Measurements from ENCODE around the gene MACF1. TPM values are rescaled to one million over a fixed set of nuclear protein-coding genes. Genes with fewer than 3 reads are reported as not detected.
"Not testable (repeated sequence)": the region's sequence is repeated elsewhere in the genome, so short reads cannot be mapped to it uniquely, and the experiment has no call there.

MACF1 gene
- total RNA-seq, 1 donor from 2014 or later = 226 TPM

GRCh38 chr1:39497585-39497984 is 293.1 kb downstream of the MACF1 start:
- H3K9ac ChIP-seq (ENCODE audit: low read depth in 1 of 3, low read length in 3 of 3) = no peak overlapping the region
- no peak overlapping the region for H3K27ac ChIP-seq (ENCODE audit: low read depth, low read length)
- H3K4me3 ChIP-seq (ENCODE audit: low read length in 3 of 3) = no peak overlapping the region
- no peaks in the 10 kb centered on the region for H3K36me3 ChIP-seq (ENCODE audit: control insufficient read depth in 3 of 3, insufficient read depth in 3 of 3, low read length in 3 of 3)
- H3K27me3 ChIP-seq (ENCODE audit: control insufficient read depth in 3 of 3, insufficient read depth in 3 of 3, low read length in 3 of 3) = peaks cover 6 to 9% (median 9%) of the 10 kb centered on the region in 3 donors
- H3K9me3 ChIP-seq (ENCODE audit: control insufficient read depth in 3 of 3, low read length in 3 of 3) = no peaks in the 10 kb centered on the region
- H3K4me1 ChIP-seq (ENCODE audit: control insufficient read depth in 3 of 3, insufficient read depth in 3 of 3, low read length in 3 of 3) = no peaks in the 10 kb centered on the region

- H3K9ac ChIP-seq (ENCODE audit: low read depth in 1 of 3, low read length in 3 of 3); H3K36me3 ChIP-seq (ENCODE audit: control insufficient read depth in 3 of 3, insufficient read depth in 3 of 3, low read length in 3 of 3); H3K4me1 ChIP-seq (ENCODE audit: control insufficient read depth in 3 of 3, insufficient read depth in 3 of 3, low read length in 3 of 3); H3K27ac ChIP-seq (ENCODE audit: low read depth, low read length); H3K4me3 ChIP-seq (ENCODE audit: low read length in 3 of 3); H3K27me3 ChIP-seq (ENCODE audit: control insufficient read depth in 3 of 3, insufficient read depth in 3 of 3, low read length in 3 of 3); H3K9me3 ChIP-seq (ENCODE audit: control insufficient read depth in 3 of 3, low read length in 3 of 3): not testable (repeated sequence)
Observed at GRCh38 chr1:39498096-39498710, 293.7 kb downstream of the MACF1 start.

GRCh38 chr1:39498821-39499220 is 294.3 kb downstream of the MACF1 start:
- not testable (repeated sequence) for H3K4me3 ChIP-seq (ENCODE audit: low read length in 3 of 3); H3K4me1 ChIP-seq (ENCODE audit: control insufficient read depth in 3 of 3, insufficient read depth in 3 of 3, low read length in 3 of 3); H3K27me3 ChIP-seq (ENCODE audit: control insufficient read depth in 3 of 3, insufficient read depth in 3 of 3, low read length in 3 of 3); H3K36me3 ChIP-seq (ENCODE audit: control insufficient read depth in 3 of 3, insufficient read depth in 3 of 3, low read length in 3 of 3); H3K27ac ChIP-seq (ENCODE audit: low read depth, low read length); H3K9ac ChIP-seq (ENCODE audit: low read depth in 1 of 3, low read length in 3 of 3); H3K9me3 ChIP-seq (ENCODE audit: control insufficient read depth in 3 of 3, low read length in 3 of 3)

- Histone ChIP-seq H3K27ac (ENCODE audit: low read depth, low read length) (no peak overlapping the region), H3K9me3 (ENCODE audit: control insufficient read depth in 3 of 3, low read length in 3 of 3) (no peaks in the 10 kb centered on the region), H3K4me3 (ENCODE audit: low read length in 3 of 3) (no peak overlapping the region), H3K27me3 (ENCODE audit: control insufficient read depth in 3 of 3, insufficient read depth in 3 of 3, low read length in 3 of 3) (no peaks in the 10 kb centered on the region), H3K36me3 (ENCODE audit: control insufficient read depth in 3 of 3, insufficient read depth in 3 of 3, low read length in 3 of 3) (no peaks in the 10 kb centered on the region), H3K9ac (ENCODE audit: low read depth in 1 of 3, low read length in 3 of 3) (no peak overlapping the region), H3K4me1 (ENCODE audit: control insufficient read depth in 3 of 3, insufficient read depth in 3 of 3, low read length in 3 of 3) (no peaks in the 10 kb centered on the region)
Observed at GRCh38 chr1:39499668-39500067, 295.2 kb downstream of the MACF1 start.

- Histone ChIP-seq H3K27ac (ENCODE audit: low read depth, low read length) (no peak overlapping the region), H3K9ac (ENCODE audit: low read depth in 1 of 3, low read length in 3 of 3) (no peak overlapping the region), H3K4me1 (ENCODE audit: control insufficient read depth in 3 of 3, insufficient read depth in 3 of 3, low read length in 3 of 3) (no peaks in the 10 kb centered on the region), H3K27me3 (ENCODE audit: control insufficient read depth in 3 of 3, insufficient read depth in 3 of 3, low read length in 3 of 3) (no peaks in the 10 kb centered on the region), H3K36me3 (ENCODE audit: control insufficient read depth in 3 of 3, insufficient read depth in 3 of 3, low read length in 3 of 3) (no peaks in the 10 kb centered on the region), H3K4me3 (ENCODE audit: low read length in 3 of 3) (no peak overlapping the region), H3K9me3 (ENCODE audit: control insufficient read depth in 3 of 3, low read length in 3 of 3) (no peaks in the 10 kb centered on the region)
Observed at GRCh38 chr1:39500862-39501389, 296.4 kb downstream of the MACF1 start.

DNA sequence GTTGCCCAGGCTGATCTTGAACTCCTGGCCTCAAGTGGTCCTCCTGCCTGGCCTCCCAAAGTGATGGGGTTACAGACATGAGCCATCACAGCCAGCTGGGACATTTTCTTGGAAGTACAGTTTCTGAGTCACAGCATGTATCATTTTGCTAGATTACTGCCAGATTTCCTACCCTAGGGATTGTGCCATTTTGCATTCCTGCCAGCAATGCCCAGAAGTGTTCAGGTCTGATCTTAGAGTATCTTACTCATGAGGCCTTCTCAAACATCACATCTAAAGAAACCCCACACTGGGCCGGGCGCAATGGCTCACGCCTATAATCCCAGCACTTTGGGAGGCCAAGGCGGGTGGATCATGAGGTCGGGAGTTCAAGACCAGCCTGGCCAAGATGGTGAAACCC is 297.2 kb downstream of the MACF1 start:
- no peaks in the 10 kb centered on the region for H3K27me3 ChIP-seq (ENCODE audit: control insufficient read depth in 3 of 3, insufficient read depth in 3 of 3, low read length in 3 of 3)
- no peak overlapping the region for H3K4me3 ChIP-seq (ENCODE audit: low read length in 3 of 3)
- no peak overlapping the region for H3K27ac ChIP-seq (ENCODE audit: low read depth, low read length)
- no peaks in the 10 kb centered on the region for H3K9me3 ChIP-seq (ENCODE audit: control insufficient read depth in 3 of 3, low read length in 3 of 3)
- H3K36me3 ChIP-seq (ENCODE audit: control insufficient read depth in 3 of 3, insufficient read depth in 3 of 3, low read length in 3 of 3) = no peaks in the 10 kb centered on the region
- no peak overlapping the region for H3K9ac ChIP-seq (ENCODE audit: low read depth in 1 of 3, low read length in 3 of 3)
- H3K4me1 ChIP-seq (ENCODE audit: control insufficient read depth in 3 of 3, insufficient read depth in 3 of 3, low read length in 3 of 3) = no peaks in the 10 kb centered on the region

GRCh38 chr1:39504436-39504835 is 299.9 kb downstream of the MACF1 start:
- not testable (repeated sequence) for H3K9me3 ChIP-seq (ENCODE audit: control insufficient read depth in 3 of 3, low read length in 3 of 3); H3K27ac ChIP-seq (ENCODE audit: low read depth, low read length); H3K4me3 ChIP-seq (ENCODE audit: low read length in 3 of 3); H3K9ac ChIP-seq (ENCODE audit: low read depth in 1 of 3, low read length in 3 of 3); H3K36me3 ChIP-seq (ENCODE audit: control insufficient read depth in 3 of 3, insufficient read depth in 3 of 3, low read length in 3 of 3); H3K27me3 ChIP-seq (ENCODE audit: control insufficient read depth in 3 of 3, insufficient read depth in 3 of 3, low read length in 3 of 3); H3K4me1 ChIP-seq (ENCODE audit: control insufficient read depth in 3 of 3, insufficient read depth in 3 of 3, low read length in 3 of 3)

- Histone ChIP-seq H3K4me3 (ENCODE audit: low read length in 3 of 3) (no peak overlapping the region), H3K9me3 (ENCODE audit: control insufficient read depth in 3 of 3, low read length in 3 of 3) (no peaks in the 10 kb centered on the region), H3K36me3 (ENCODE audit: control insufficient read depth in 3 of 3, insufficient read depth in 3 of 3, low read length in 3 of 3) (no peaks in the 10 kb centered on the region), H3K27ac (ENCODE audit: low read depth, low read length) (no peak overlapping the region), H3K9ac (ENCODE audit: low read depth in 1 of 3, low read length in 3 of 3) (no peak overlapping the region), H3K27me3 (ENCODE audit: control insufficient read depth in 3 of 3, insufficient read depth in 3 of 3, low read length in 3 of 3) (no peaks in the 10 kb centered on the region), H3K4me1 (ENCODE audit: control insufficient read depth in 3 of 3, insufficient read depth in 3 of 3, low read length in 3 of 3) (peaks cover 0 to 3% (median 0%) of the 10 kb centered on the region in 3 donors)
Observed at GRCh38 chr1:39505289-39505688, 300.8 kb downstream of the MACF1 start.

GRCh38 chr1:39507230-39507928 is 302.9 kb downstream of the MACF1 start:
- Histone ChIP-seq H3K4me1 (ENCODE audit: control insufficient read depth in 3 of 3, insufficient read depth in 3 of 3, low read length in 3 of 3) (peaks cover 0 to 3% (median 0%) of the 10 kb centered on the region in 3 donors), H3K9ac (ENCODE audit: low read depth in 1 of 3, low read length in 3 of 3) (no peak overlapping the region), H3K4me3 (ENCODE audit: low read length in 3 of 3) (no peak overlapping the region), H3K36me3 (ENCODE audit: control insufficient read depth in 3 of 3, insufficient read depth in 3 of 3, low read length in 3 of 3) (no peaks in the 10 kb centered on the region), H3K27me3 (ENCODE audit: control insufficient read depth in 3 of 3, insufficient read depth in 3 of 3, low read length in 3 of 3) (no peaks in the 10 kb centered on the region), H3K27ac (ENCODE audit: low read depth, low read length) (no peak overlapping the region), H3K9me3 (ENCODE audit: control insufficient read depth in 3 of 3, low read length in 3 of 3) (no peaks in the 10 kb centered on the region)

DNA sequence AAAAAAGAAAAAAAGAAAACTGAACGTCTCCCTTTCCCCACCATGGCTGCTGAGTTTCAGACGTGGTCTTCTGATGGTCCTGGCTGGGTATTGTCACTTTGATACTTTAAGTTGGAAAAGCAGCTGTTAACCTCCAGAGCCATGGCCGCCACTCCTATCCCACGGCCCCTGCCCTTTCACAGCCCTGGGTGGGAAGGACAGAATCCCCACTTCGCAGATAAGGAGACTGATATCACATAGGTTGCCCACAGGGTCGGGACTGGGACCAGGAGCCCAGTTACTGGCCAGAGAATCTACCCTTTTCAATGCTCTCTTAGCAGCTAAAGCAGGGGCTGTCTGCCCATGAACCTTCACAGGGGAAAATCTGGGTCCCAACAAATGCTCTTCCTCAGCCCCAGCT is 303.8 kb downstream of the MACF1 start:
- Histone ChIP-seq H3K9me3 (ENCODE audit: control insufficient read depth in 3 of 3, low read length in 3 of 3) (no peaks in the 10 kb centered on the region), H3K27ac (ENCODE audit: low read depth, low read length) (no peak overlapping the region), H3K36me3 (ENCODE audit: control insufficient read depth in 3 of 3, insufficient read depth in 3 of 3, low read length in 3 of 3) (no peaks in the 10 kb centered on the region), H3K27me3 (ENCODE audit: control insufficient read depth in 3 of 3, insufficient read depth in 3 of 3, low read length in 3 of 3) (no peaks in the 10 kb centered on the region), H3K9ac (ENCODE audit: low read depth in 1 of 3, low read length in 3 of 3) (no peak overlapping the region), H3K4me1 (ENCODE audit: control insufficient read depth in 3 of 3, insufficient read depth in 3 of 3, low read length in 3 of 3) (peaks cover 0 to 3% (median 0%) of the 10 kb centered on the region in 3 donors), H3K4me3 (ENCODE audit: low read length in 3 of 3) (no peak overlapping the region)

Measured in skeletal muscle tissue (tissue), 4 donors.